NB4 (cell line): ENCODE results near the gene MSGN1.

ENCODE experiments used
- CTCF ChIP-seq: IDR thresholded peaks from one replicate; pipeline ENCODE4 v1.5.1; 2012; ENCODE audit warnings: low read depth, low read length
- POLR2A ChIP-seq: IDR thresholded peaks from 2 replicates; pipeline ENCODE4 v1.6.1; 2011; ENCODE audit warnings: mild to moderate bottlenecking; ENCODE audit not compliant: insufficient read length; ENCODE audit errors: extremely low read depth

GRCh38 chr2:17790536-17790935 is 25.7 kb upstream of the MSGN1 start:
- no peak for TF ChIP-seq POLR2A
- TF ChIP-seq CTCF, result no peak
